Measurements from ENCODE around the gene THYN1. TPM values are rescaled to one million over a fixed set of nuclear protein-coding genes. Genes with fewer than 3 reads are reported as not detected.

THYN1 gene
- total RNA-seq, 1 experiment from 2014 or later: 97.0 TPM

DNA sequence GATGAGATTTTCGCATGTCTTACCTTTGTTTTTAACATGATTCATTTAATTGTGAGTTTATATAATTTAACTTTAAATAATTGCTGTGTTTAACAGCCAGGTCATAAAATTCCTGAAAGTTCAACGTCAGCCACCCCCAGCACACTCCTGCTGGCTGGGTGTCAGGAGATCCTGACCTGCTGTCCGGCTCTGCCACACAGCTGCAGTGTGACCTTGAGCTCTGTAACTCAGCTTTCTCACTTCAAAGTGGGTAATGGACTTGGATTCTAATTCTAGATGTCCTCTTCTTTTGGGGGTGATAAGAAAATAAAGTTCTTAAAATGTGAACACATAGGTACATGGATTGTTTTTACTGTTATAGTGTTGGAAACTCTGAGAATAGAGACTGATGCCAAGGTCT lies 17.8 kb downstream of the THYN1 start:
- TF ChIP-seq, protein P1, sequence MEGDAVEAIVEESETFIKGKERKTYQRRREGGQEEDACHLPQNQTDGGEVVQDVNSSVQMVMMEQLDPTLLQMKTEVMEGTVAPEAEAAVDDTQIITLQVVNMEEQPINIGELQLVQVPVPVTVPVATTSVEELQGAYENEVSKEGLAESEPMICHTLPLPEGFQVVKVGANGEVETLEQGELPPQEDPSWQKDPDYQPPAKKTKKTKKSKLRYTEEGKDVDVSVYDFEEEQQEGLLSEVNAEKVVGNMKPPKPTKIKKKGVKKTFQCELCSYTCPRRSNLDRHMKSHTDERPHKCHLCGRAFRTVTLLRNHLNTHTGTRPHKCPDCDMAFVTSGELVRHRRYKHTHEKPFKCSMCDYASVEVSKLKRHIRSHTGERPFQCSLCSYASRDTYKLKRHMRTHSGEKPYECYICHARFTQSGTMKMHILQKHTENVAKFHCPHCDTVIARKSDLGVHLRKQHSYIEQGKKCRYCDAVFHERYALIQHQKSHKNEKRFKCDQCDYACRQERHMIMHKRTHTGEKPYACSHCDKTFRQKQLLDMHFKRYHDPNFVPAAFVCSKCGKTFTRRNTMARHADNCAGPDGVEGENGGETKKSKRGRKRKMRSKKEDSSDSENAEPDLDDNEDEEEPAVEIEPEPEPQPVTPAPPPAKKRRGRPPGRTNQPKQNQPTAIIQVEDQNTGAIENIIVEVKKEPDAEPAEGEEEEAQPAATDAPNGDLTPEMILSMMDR (conservative IDR thresholded peaks at IDR 0.05): no peak

More for the DNA sequence above, 17.8 kb downstream of the THYN1 start:
- Histone ChIP-seq H3K56ac (ENCODE audit: insufficient read length, low read depth, low read length) (no peak overlapping the region), H3K79me1 (ENCODE audit: insufficient read depth, low read depth, low read length, poor library complexity, severe bottlenecking) (no peaks in the 10 kb centered on the region), H3K27me3 (ENCODE audit: insufficient read depth, low read length) (no peaks in the 10 kb centered on the region), H3K9ac (ENCODE audit: extremely low read depth, insufficient read length, low read length) (no peak overlapping the region), H3K23ac (ENCODE audit: insufficient read length, low read depth, low read length) (no peak overlapping the region), H4K8ac (replicated peaks; ENCODE audit: insufficient read length, low read depth, low read length) (no peak overlapping the region), H2AK5ac (ENCODE audit: insufficient read length, low read length) (no peak overlapping the region), H3T11ph (ENCODE audit: low read length) (no peak overlapping the region), H2BK5ac (ENCODE audit: insufficient read length, low read length) (no peak overlapping the region), H2BK12ac (ENCODE audit: insufficient read length, low read depth, low read length) (no peak overlapping the region), H3K4ac (ENCODE audit: low read depth, low read length) (no peak overlapping the region), H3K23me2 (ENCODE audit: insufficient read length, low read depth, low read length, poor library complexity, severe bottlenecking) (no peaks in the 10 kb centered on the region), H2BK20ac (ENCODE audit: low read depth, low read length, poor library complexity, severe bottlenecking) (no peak overlapping the region), H3K4me1 (ENCODE audit: insufficient read depth, low read length) (no peaks in the 10 kb centered on the region), H3K18ac (ENCODE audit: insufficient read length, low read depth, low read length) (no peak overlapping the region), H3K14ac (ENCODE audit: insufficient read depth, low read length) (no peak overlapping the region), H2AFZ (ENCODE audit: low read length) (no peak overlapping the region), H2BK15ac (ENCODE audit: low read depth, low read length) (no peak overlapping the region), H3K79me2 (ENCODE audit: insufficient read depth, low read length) (no peaks in the 10 kb centered on the region), H4K91ac (ENCODE audit: insufficient read length, low read depth, low read length) (no peak overlapping the region), H4K5ac (ENCODE audit: insufficient read length, low read depth, low read length) (no peak overlapping the region), H3K27ac (ENCODE audit: insufficient read length, low read depth, low read length) (no peak overlapping the region), H3K4me2 (ENCODE audit: insufficient read depth, insufficient read length, low read length) (no peak overlapping the region), H3K9me3 (ENCODE audit: control insufficient read depth, low read depth, low read length) (no peaks in the 10 kb centered on the region), H4K20me1 (ENCODE audit: control insufficient read depth, insufficient read depth, insufficient read length) (no peaks in the 10 kb centered on the region), H2BK120ac (ENCODE audit: low read depth, low read length, poor library complexity, severe bottlenecking) (no peak overlapping the region)
- no peak overlapping the region for H3K27ac Mint-ChIP-seq
- no CpG with 5 or more reads among the region's 3 CpGs for WGBS (ENCODE audit: extremely low coverage, insufficient read length, low lambda C conversion rate)
- H3K27me3 Mint-ChIP-seq (ENCODE audit: low read depth): no peaks in the 10 kb centered on the region
- no peaks in the 10 kb centered on the region for H3K9me3 Mint-ChIP-seq
- no peak for DNase-seq
- no peaks in the 10 kb centered on the region; a peak in 1 of 4 replicates for H3K4me1 Mint-ChIP-seq
- H3K36me3 Mint-ChIP-seq (ENCODE audit: insufficient read depth in 1 of 3, low read depth in 3 of 3): peaks cover 5 to 20% (median 6%) of the 10 kb centered on the region in 3 experiments; a peak in 5 of 7 replicates
- H3K4me3 Mint-ChIP-seq: no peak overlapping the region

All from H9 (cell line).